Left renal cortex interstitium (tissue), 4 donors: Measurements from ENCODE around the gene TASOR2. TPM values are rescaled to one million over a fixed set of nuclear protein-coding genes. Genes with fewer than 3 reads are reported as not detected.

Experiments
- DNase-seq, 4 donors: peaks; one replicate each; pipeline ENCODE4 v3.0.0-alpha.2; 2013; ENCODE audit warnings: low read depth in 4 of 4, low spot score in 2 of 4, missing footprints in 1 of 4
- polyA plus RNA-seq, 4 donors: library from polyadenylated mRNA; unstranded; fragments of 120-200 nt; gene quantifications; one replicate each; pipeline ENCODE4 v1.2.1, GENCODE V29; 2013; ENCODE audit not compliant: insufficient read length in 4 of 4

Gene TASOR2
- polyA plus RNA-seq, 4 donors = 28.1 to 42.1 (median 35.0) TPM

- no peak for DNase-seq
Observed at GRCh38 chr10:5654218-5654755, 30.4 kb upstream of the TASOR2 start.

- DNase-seq = no peak
Observed at GRCh38 chr10:5655121-5655520, 29.5 kb upstream of the TASOR2 start.

GRCh38 chr10:5656737-5657579 lies 27.7 kb upstream of the TASOR2 start:
- no peak for DNase-seq

- DNase-seq = no peak
Observed at GRCh38 chr10:5658871-5659618, 25.6 kb upstream of the TASOR2 start.

GRCh38 chr10:5659702-5660528 lies 24.7 kb upstream of the TASOR2 start:
- no peak for DNase-seq

- no peak for DNase-seq
Observed at GRCh38 chr10:5661043-5661442, 23.6 kb upstream of the TASOR2 start.

GRCh38 chr10:5662708-5663579 lies 21.7 kb upstream of the TASOR2 start:
- DNase-seq = no peak

- no peak for DNase-seq
Observed at GRCh38 chr10:5663692-5664427, 20.8 kb upstream of the TASOR2 start.

- DNase-seq = no peak
Observed at GRCh38 chr10:5665373-5666007, 19.1 kb upstream of the TASOR2 start.

GRCh38 chr10:5666008-5666840 lies 18.4 kb upstream of the TASOR2 start, which contains the start of gene ASB13:
Gene ASB13, minus strand, starts transcription at chr10:5666595. Its CDS starts 44 bp downstream, at chr10:5666551.
- DNase-seq = no peak

GRCh38 chr10:5666841-5667630 lies 17.6 kb upstream of the TASOR2 start:
- no peak for DNase-seq

GRCh38 chr10:5668429-5668828 lies 16.2 kb upstream of the TASOR2 start:
- DNase-seq = no peak

- no peak for DNase-seq
Observed at GRCh38 chr10:5669604-5670003, 15.0 kb upstream of the TASOR2 start.

- no peak for DNase-seq
Observed at GRCh38 chr10:5670662-5671375, 13.8 kb upstream of the TASOR2 start.

GRCh38 chr10:5678397-5679036 lies 6.1 kb upstream of the TASOR2 start:
- no peak for DNase-seq

- DNase-seq = no peak
Observed at GRCh38 chr10:5679037-5679435, 5.6 kb upstream of the TASOR2 start.
